AG04450 (cell line): ENCODE measurements around the gene IL36A. TPM values are rescaled to one million over a fixed set of nuclear protein-coding genes. Genes with fewer than 3 reads are reported as not detected.

ENCODE experiments used
- CTCF ChIA-PET: fragments of 300-600, 350-600 bp; formaldehyde crosslinking; extraction: SDS; loops from one replicate; lab custom pipeline; 2022; ENCODE audit warnings: antibody characterized with exemption, inconsistent platforms; lab: Charles Lee
- POLR2A ChIA-PET: fragments of 350-600 bp; formaldehyde crosslinking; extraction: SDS; loops from one replicate; lab custom pipeline; 2021; ENCODE audit warnings: antibody characterized with exemption, inconsistent platforms; lab: Yijun Ruan, JAX
- DNase-seq: peaks from one replicate; pipeline ENCODE4 v3.0.0-alpha.2; 2011; ENCODE audit warnings: low read depth, low spot score
- H3K27ac ChIP-seq: one replicate; pipeline ENCODE4 v1.5.1; 2012; ENCODE audit warnings: low read depth, low read length, control low read depth
- H3K27me3 ChIP-seq: one replicate; pipeline ENCODE4 v1.6.0; 2012; ENCODE audit warnings: low read length; ENCODE audit not compliant: control insufficient read depth, insufficient read depth
- H3K4me3 ChIP-seq: 2 replicates; pipeline ENCODE4 v1.5.1; 2011; ENCODE audit warnings: mild to moderate bottlenecking, low read depth, low read length, control low read depth
- H3K9me3 ChIP-seq: 2 replicates; pipeline ENCODE4 v1.5.1; 2012; ENCODE audit warnings: low read length; ENCODE audit not compliant: control insufficient read depth, insufficient read depth
- CTCF ChIP-seq: IDR thresholded peaks from 2 replicates; pipeline ENCODE4 v1.5.1; 2011; ENCODE audit warnings: low read depth, low read length, control low read depth, inconsistent platforms
- polyA plus RNA-seq: library from polyadenylated mRNA; depleted of rRNA; stranded (reverse); fragments of >200 nt; gene quantifications from 2 replicates; pipeline ENCODE4 v1.2.3, GENCODE V29; 2011

IL36A gene
- polyA plus RNA-seq, 1 experiment = not detected

- DNase-seq = no peak
- Histone ChIP-seq H3K27me3 (peaks cover 4% of the 10 kb centered on the region), H3K27ac (no peak overlapping the region), H3K9me3 (no peaks in the 10 kb centered on the region), H3K4me3 (no peak overlapping the region)
- POLR2A ChIA-PET = no interaction called here
- no peak for TF ChIP-seq CTCF
- CTCF ChIA-PET = no interaction called here
Measured at GRCh38 chr2:112973156-112973555, 32.1 kb upstream of the IL36A start.

- ChIA-PET POLR2A (no interaction called here), CTCF (interaction anchor here (0.9 kb wide), 1 partner anchor 19 kb away, joined by 4 read pairs; no protein-coding TSS in a partner anchor)
- peaks cover 6% of the 10 kb centered on the region for H3K27me3 ChIP-seq
- H3K9me3 ChIP-seq = no peaks in the 10 kb centered on the region
- DNase-seq = no peak
- no peak for TF ChIP-seq CTCF
- no peak within 1 kb of the TSS for H3K4me3 ChIP-seq
- no peak within 1 kb of the TSS for H3K27ac ChIP-seq
Measured at GRCh38 chr2:112977559-112978056, 27.7 kb upstream of the IL36A start, which contains the start of gene IL36G. IL36G (plus strand) TSS chr2:112978006; CDS start chr2:112978639, 633 bp downstream.

GRCh38 chr2:112979731-112980130 is 25.5 kb upstream of the IL36A start:
- no peak overlapping the region for H3K4me3 ChIP-seq
- ChIA-PET POLR2A (no interaction called here), CTCF (no interaction called here)
- H3K27me3 ChIP-seq = peaks cover 6% of the 10 kb centered on the region
- TF ChIP-seq CTCF = no peak
- no peaks in the 10 kb centered on the region for H3K9me3 ChIP-seq
- no peak for DNase-seq
- H3K27ac ChIP-seq = no peak overlapping the region

- ChIA-PET CTCF (no interaction called here), POLR2A (no interaction called here)
- Histone ChIP-seq H3K27ac (no peak overlapping the region), H3K4me3 (no peak overlapping the region), H3K9me3 (no peaks in the 10 kb centered on the region), H3K27me3 (peaks cover 10% of the 10 kb centered on the region)
- TF ChIP-seq CTCF = no peak
- DNase-seq = no peak
Measured at GRCh38 chr2:112980537-112980936, 24.7 kb upstream of the IL36A start.

- ChIA-PET CTCF (no interaction called here), POLR2A (no interaction called here)
- Histone ChIP-seq H3K4me3 (no peak overlapping the region), H3K27me3 (peaks cover 4% of the 10 kb centered on the region), H3K27ac (no peak overlapping the region), H3K9me3 (no peaks in the 10 kb centered on the region)
- no peak for TF ChIP-seq CTCF
- DNase-seq = no peak
Measured at GRCh38 chr2:112985090-112985489, 20.2 kb upstream of the IL36A start.
